Brain microvascular endothelial cell (primary cell): ENCODE measurements around the gene ASB18.

Experiments used
- DNase-seq: peaks from one replicate; pipeline ENCODE4 v3.0.0-alpha.2; 2020
- H3K27ac ChIP-seq: fragments of 250-450 bp; sonication (Bioruptor Pico); 2 replicates; pipeline ENCODE4 v1.5.1; 2020; ENCODE audit warnings: mild to moderate bottlenecking, moderate library complexity
- H3K27me3 ChIP-seq: fragments of 250-450 bp; sonication (Bioruptor Pico); replicated peaks from 2 replicates; pipeline ENCODE4 v1.5.1; 2020; ENCODE audit warnings: mild to moderate bottlenecking
- H3K36me3 ChIP-seq: fragments of 250-450 bp; sonication (Bioruptor Pico); replicated peaks from 2 replicates; pipeline ENCODE4 v1.5.1; 2020; ENCODE audit warnings: mild to moderate bottlenecking
- H3K4me3 ChIP-seq: 2 replicates; pipeline ENCODE4 v1.5.1; 2011; ENCODE audit warnings: low read depth, mild to moderate bottlenecking, control low read depth, low read length, moderate library complexity
- CTCF ChIP-seq: IDR thresholded peaks from 2 replicates; pipeline ENCODE4 v1.5.1; 2011; ENCODE audit warnings: low read depth, mild to moderate bottlenecking, moderate library complexity, low read length, control low read depth, inconsistent platforms; ENCODE audit errors: missing control alignments
- in situ Hi-C: cut with HindIII; loops from 2 replicates; pipeline ENCODE4 v1.10.0; 2017; ENCODE audit warnings: low sequenced_read_pairs, low pct_ligation_motif_present

The ASB18 gene

GRCh38 chr2:236262238-236262637 lies 2.0 kb downstream of the ASB18 start:
- Histone ChIP-seq H3K27ac (no peak overlapping the region), H3K36me3 (no peaks in the 10 kb centered on the region), H3K4me3 (no peak overlapping the region), H3K27me3 (no peaks in the 10 kb centered on the region)
- DNase-seq: no peak
- in situ Hi-C loops: no loop called here
- TF ChIP-seq CTCF: no peak

- no peaks in the 10 kb centered on the region for H3K27me3 ChIP-seq
- H3K36me3 ChIP-seq: no peaks in the 10 kb centered on the region
- TF ChIP-seq CTCF: no peak
- no peak overlapping the region for H3K4me3 ChIP-seq
- in situ Hi-C loops: no loop called here
- peak; percentile 29 for DNase-seq
- no peak overlapping the region for H3K27ac ChIP-seq
Measured at GRCh38 chr2:236261452-236261851, 2.8 kb downstream of the ASB18 start.

- H3K4me3 ChIP-seq: no peak overlapping the region
- no peaks in the 10 kb centered on the region for H3K36me3 ChIP-seq
- no peak for TF ChIP-seq CTCF
- in situ Hi-C loops: no loop called here
- no peaks in the 10 kb centered on the region for H3K27me3 ChIP-seq
- H3K27ac ChIP-seq: no peak overlapping the region
- DNase-seq: no peak
Measured at GRCh38 chr2:236259371-236259770, 4.8 kb downstream of the ASB18 start.

GRCh38 chr2:236257575-236257974 lies 6.6 kb downstream of the ASB18 start:
- H3K27me3 ChIP-seq: no peaks in the 10 kb centered on the region
- H3K4me3 ChIP-seq: no peak overlapping the region
- H3K27ac ChIP-seq: no peak overlapping the region
- TF ChIP-seq CTCF: no peak
- in situ Hi-C loops: no loop called here
- DNase-seq: no peak
- H3K36me3 ChIP-seq: no peaks in the 10 kb centered on the region

- Histone ChIP-seq H3K27ac (no peak overlapping the region), H3K27me3 (no peaks in the 10 kb centered on the region), H3K4me3 (no peak overlapping the region), H3K36me3 (no peaks in the 10 kb centered on the region)
- DNase-seq: no peak
- TF ChIP-seq CTCF: no peak
- in situ Hi-C loops: no loop called here
Measured at GRCh38 chr2:236257136-236257535, 7.1 kb downstream of the ASB18 start.

GRCh38 chr2:236256366-236256985 lies 7.7 kb downstream of the ASB18 start:
- H3K4me3 ChIP-seq: no peak overlapping the region
- in situ Hi-C loops: no loop called here
- no peak for DNase-seq
- no peak for TF ChIP-seq CTCF
- H3K27me3 ChIP-seq: no peaks in the 10 kb centered on the region
- H3K27ac ChIP-seq: no peak overlapping the region
- no peaks in the 10 kb centered on the region for H3K36me3 ChIP-seq
